Measurements from ENCODE around the gene XDH. TPM values are rescaled to one million over a fixed set of nuclear protein-coding genes. Genes with fewer than 3 reads are reported as not detected.

XDH gene
- total RNA-seq, 1 donor, result not detected

GRCh38 chr2:31384771-31385276, 29.7 kb downstream of the XDH start:
- Histone ChIP-seq H3K27me3 (ENCODE audit: insufficient read depth, low read length) (no peaks in the 10 kb centered on the region), H3K9me3 (ENCODE audit: low read depth, low read length) (no peaks in the 10 kb centered on the region), H3K4me3 (ENCODE audit: low read length) (no peak overlapping the region), H3K4me1 (ENCODE audit: insufficient read depth, low read length) (peaks cover 35% of the 10 kb centered on the region)

- H3K27me3 ChIP-seq (ENCODE audit: insufficient read depth, low read length), result no peaks in the 10 kb centered on the region
- no peaks in the 10 kb centered on the region for H3K9me3 ChIP-seq (ENCODE audit: low read depth, low read length)
- H3K4me3 ChIP-seq (ENCODE audit: low read length), result no peak overlapping the region
- H3K4me1 ChIP-seq (ENCODE audit: insufficient read depth, low read length), result peaks cover 35% of the 10 kb centered on the region
These were observed 30.2 kb downstream of the XDH start for GRCh38 chr2:31384351-31384750.

- H3K4me1 ChIP-seq (ENCODE audit: insufficient read depth, low read length), result peaks cover 35% of the 10 kb centered on the region
- H3K4me3 ChIP-seq (ENCODE audit: low read length), result no peak overlapping the region
- H3K27me3 ChIP-seq (ENCODE audit: insufficient read depth, low read length), result no peaks in the 10 kb centered on the region
- H3K9me3 ChIP-seq (ENCODE audit: low read depth, low read length), result no peaks in the 10 kb centered on the region
These were observed 30.9 kb downstream of the XDH start for GRCh38 chr2:31383471-31384153.

GRCh38 chr2:31382452-31383120, 32.0 kb downstream of the XDH start:
- no peak overlapping the region for H3K4me3 ChIP-seq (ENCODE audit: low read length)
- no peaks in the 10 kb centered on the region for H3K9me3 ChIP-seq (ENCODE audit: low read depth, low read length)
- H3K27me3 ChIP-seq (ENCODE audit: insufficient read depth, low read length), result no peaks in the 10 kb centered on the region
- peaks cover 35% of the 10 kb centered on the region for H3K4me1 ChIP-seq (ENCODE audit: insufficient read depth, low read length)

GRCh38 chr2:31381601-31382000, 32.9 kb downstream of the XDH start:
- Histone ChIP-seq H3K4me3 (ENCODE audit: low read length) (no peak overlapping the region), H3K27me3 (ENCODE audit: insufficient read depth, low read length) (no peaks in the 10 kb centered on the region), H3K4me1 (ENCODE audit: insufficient read depth, low read length) (peaks cover 35% of the 10 kb centered on the region), H3K9me3 (ENCODE audit: low read depth, low read length) (no peaks in the 10 kb centered on the region)

GRCh38 chr2:31380243-31380642, 34.3 kb downstream of the XDH start:
- Histone ChIP-seq H3K9me3 (ENCODE audit: low read depth, low read length) (no peaks in the 10 kb centered on the region), H3K27me3 (ENCODE audit: insufficient read depth, low read length) (no peaks in the 10 kb centered on the region), H3K4me1 (ENCODE audit: insufficient read depth, low read length) (peaks cover 29% of the 10 kb centered on the region), H3K4me3 (ENCODE audit: low read length) (no peak overlapping the region)

GRCh38 chr2:31379747-31380146, 34.8 kb downstream of the XDH start:
- Histone ChIP-seq H3K27me3 (ENCODE audit: insufficient read depth, low read length) (no peaks in the 10 kb centered on the region), H3K4me3 (ENCODE audit: low read length) (no peak overlapping the region), H3K9me3 (ENCODE audit: low read depth, low read length) (no peaks in the 10 kb centered on the region), H3K4me1 (ENCODE audit: insufficient read depth, low read length) (peaks cover 24% of the 10 kb centered on the region)

- Histone ChIP-seq H3K4me1 (ENCODE audit: insufficient read depth, low read length) (peaks cover 17% of the 10 kb centered on the region), H3K9me3 (ENCODE audit: low read depth, low read length) (no peaks in the 10 kb centered on the region), H3K27me3 (ENCODE audit: insufficient read depth, low read length) (no peaks in the 10 kb centered on the region), H3K4me3 (ENCODE audit: low read length) (no peak overlapping the region)
These were observed 35.6 kb downstream of the XDH start for GRCh38 chr2:31378791-31379501.

- Histone ChIP-seq H3K4me3 (ENCODE audit: low read length) (no peak overlapping the region), H3K9me3 (ENCODE audit: low read depth, low read length) (no peaks in the 10 kb centered on the region), H3K4me1 (ENCODE audit: insufficient read depth, low read length) (peaks cover 13% of the 10 kb centered on the region), H3K27me3 (ENCODE audit: insufficient read depth, low read length) (no peaks in the 10 kb centered on the region)
These were observed 36.2 kb downstream of the XDH start for GRCh38 chr2:31378389-31378788.

GRCh38 chr2:31373127-31373526, 41.4 kb downstream of the XDH start:
- H3K9me3 ChIP-seq (ENCODE audit: low read depth, low read length), result no peaks in the 10 kb centered on the region
- no peaks in the 10 kb centered on the region for H3K27me3 ChIP-seq (ENCODE audit: insufficient read depth, low read length)
- no peak overlapping the region for H3K4me3 ChIP-seq (ENCODE audit: low read length)
- H3K4me1 ChIP-seq (ENCODE audit: insufficient read depth, low read length), result no peaks in the 10 kb centered on the region

- Histone ChIP-seq H3K9me3 (ENCODE audit: low read depth, low read length) (no peaks in the 10 kb centered on the region), H3K4me3 (ENCODE audit: low read length) (no peak overlapping the region), H3K4me1 (ENCODE audit: insufficient read depth, low read length) (no peaks in the 10 kb centered on the region), H3K27me3 (ENCODE audit: insufficient read depth, low read length) (no peaks in the 10 kb centered on the region)
These were observed 42.4 kb downstream of the XDH start for GRCh38 chr2:31372097-31372496.

GRCh38 chr2:31371691-31372090, 42.9 kb downstream of the XDH start:
- Histone ChIP-seq H3K4me1 (ENCODE audit: insufficient read depth, low read length) (no peaks in the 10 kb centered on the region), H3K4me3 (ENCODE audit: low read length) (no peak overlapping the region), H3K27me3 (ENCODE audit: insufficient read depth, low read length) (no peaks in the 10 kb centered on the region), H3K9me3 (ENCODE audit: low read depth, low read length) (no peaks in the 10 kb centered on the region)

- H3K9me3 ChIP-seq (ENCODE audit: low read depth, low read length), result no peaks in the 10 kb centered on the region
- H3K4me1 ChIP-seq (ENCODE audit: insufficient read depth, low read length), result no peaks in the 10 kb centered on the region
- H3K27me3 ChIP-seq (ENCODE audit: insufficient read depth, low read length), result no peaks in the 10 kb centered on the region
- H3K4me3 ChIP-seq (ENCODE audit: low read length), result no peak overlapping the region
These were observed 47.8 kb downstream of the XDH start for GRCh38 chr2:31366733-31367132.

- Histone ChIP-seq H3K4me3 (ENCODE audit: low read length) (no peak overlapping the region), H3K27me3 (ENCODE audit: insufficient read depth, low read length) (no peaks in the 10 kb centered on the region), H3K4me1 (ENCODE audit: insufficient read depth, low read length) (no peaks in the 10 kb centered on the region), H3K9me3 (ENCODE audit: low read depth, low read length) (no peaks in the 10 kb centered on the region)
These were observed 48.6 kb downstream of the XDH start for GRCh38 chr2:31365834-31366505.

GRCh38 chr2:31365348-31365747, 49.2 kb downstream of the XDH start:
- no peaks in the 10 kb centered on the region for H3K9me3 ChIP-seq (ENCODE audit: low read depth, low read length)
- no peaks in the 10 kb centered on the region for H3K27me3 ChIP-seq (ENCODE audit: insufficient read depth, low read length)
- no peaks in the 10 kb centered on the region for H3K4me1 ChIP-seq (ENCODE audit: insufficient read depth, low read length)
- no peak overlapping the region for H3K4me3 ChIP-seq (ENCODE audit: low read length)

All from mononuclear cell (primary cell).